Measurements from ENCODE around the gene YDJC.
A peak's percentile ranks its signal among the peaks of the same experiment; 100 is the strongest.
"Not testable (repeated sequence)": the region's sequence is repeated elsewhere in the genome, so short reads cannot be mapped to it uniquely, and the experiment has no call there.

YDJC gene

GRCh38 chr22:21603973-21604372 lies 25.8 kb downstream of the YDJC start:
- DNase-seq = no peak

- no peak for DNase-seq
Observed at GRCh38 chr22:21602579-21602978, 27.2 kb downstream of the YDJC start.

- no peak for DNase-seq
Observed at GRCh38 chr22:21599053-21599893, 30.5 kb downstream of the YDJC start.

GRCh38 chr22:21598302-21598701 lies 31.5 kb downstream of the YDJC start:
- no peak for DNase-seq

- not testable (repeated sequence) for DNase-seq
Observed at GRCh38 chr22:21596356-21597135, 33.3 kb downstream of the YDJC start.

GRCh38 chr22:21594865-21595452 lies 34.9 kb downstream of the YDJC start:
- no peak for DNase-seq

- DNase-seq = no peak
Observed at GRCh38 chr22:21593406-21594232, 36.2 kb downstream of the YDJC start.

- DNase-seq = no peak
Observed at GRCh38 chr22:21592422-21592821, 37.4 kb downstream of the YDJC start.

GRCh38 chr22:21591695-21592094 lies 38.1 kb downstream of the YDJC start:
- DNase-seq = no peak

GRCh38 chr22:21590809-21591641 lies 38.8 kb downstream of the YDJC start:
- DNase-seq = no peak

GRCh38 chr22:21589396-21589795 lies 40.4 kb downstream of the YDJC start:
- DNase-seq = no peak

- DNase-seq = peak; percentile 11 to 12
Observed at GRCh38 chr22:21587803-21588611, 41.8 kb downstream of the YDJC start.

GRCh38 chr22:21585389-21585788 lies 44.4 kb downstream of the YDJC start:
- DNase-seq = no peak

- DNase-seq = no peak
Observed at GRCh38 chr22:21582801-21583740, 46.8 kb downstream of the YDJC start.

- DNase-seq = not testable (repeated sequence)
Observed at GRCh38 chr22:21581009-21581713, 48.7 kb downstream of the YDJC start.

- not testable (repeated sequence) for DNase-seq
Observed at GRCh38 chr22:21580623-21581007, 49.2 kb downstream of the YDJC start.

GRCh38 chr22:21579474-21579851 lies 50.4 kb downstream of the YDJC start:
- no peak for DNase-seq

All from CD4-positive, alpha-beta T cell treated with Interleukin-4 for 1 hour (primary cell).